HEK293 (cell line): ENCODE results near the gene FCN1.

ENCODE experiments used
- CTCF ChIA-PET: fragments of 350-600 bp; formaldehyde crosslinking; extraction: SDS; loops from one replicate; lab custom pipeline; 2021; ENCODE audit warnings: antibody characterized with exemption; lab: Yijun Ruan, JAX
- POLR2A ChIA-PET: fragments of 300-600 bp; formaldehyde crosslinking; extraction: SDS; loops from one replicate; lab custom pipeline; 2020; ENCODE audit warnings: antibody characterized with exemption, inconsistent platforms; lab: Yijun Ruan, JAX
- H3K27ac ChIP-seq: fragments of 200-500 bp; sonication (Bioruptor generic); 2 replicates; pipeline ENCODE4 v1.5.1; 2014; ENCODE audit warnings: low read depth, low read length, control low read depth, inconsistent platforms; ENCODE audit errors: extremely low read depth
- H3K36me3 ChIP-seq, 2 experiments: fragments of 200-500 bp in 1 of 2; sonication (Bioruptor generic) in 1 of 2; 1 replicate in 1 of 2; 2 replicates in 1 of 2; pipeline ENCODE4 v1.5.1; 2014 to 2017; ENCODE audit warnings: inconsistent platforms in 2 of 2, low read length in 2 of 2; ENCODE audit not compliant: control insufficient read depth in 2 of 2, insufficient read depth in 1 of 2
- H3K4me1 ChIP-seq: fragments of 200-500 bp; sonication (Bioruptor generic); 2 replicates; pipeline ENCODE4 v1.5.1; 2014; ENCODE audit warnings: mild to moderate bottlenecking, low read length, inconsistent platforms; ENCODE audit not compliant: control insufficient read depth, insufficient read depth
- H3K4me3 ChIP-seq: 2 replicates; pipeline ENCODE4 v1.5.1; 2011; ENCODE audit warnings: low read depth, mild to moderate bottlenecking, control low read depth, low read length, moderate library complexity
- H3K9me3 ChIP-seq: fragments of 200-500 bp; sonication (Bioruptor generic); 2 replicates; pipeline ENCODE4 v1.5.1; 2014; ENCODE audit warnings: low read depth, low read length, inconsistent platforms; ENCODE audit not compliant: control insufficient read depth, insufficient read depth
- KLF7 ChIP-seq: fragments of 450-650 bp; formaldehyde crosslinking; IDR thresholded peaks from 2 replicates; pipeline ENCODE4 v1.5.1; 2016; ENCODE audit warnings: missing biosample characterization, missing genetic modification characterization, borderline replicate concordance
- SCRT2 ChIP-seq: fragments of 450-650 bp; formaldehyde crosslinking; IDR thresholded peaks from 2 replicates; pipeline ENCODE4 v1.5.1; 2016; ENCODE audit warnings: missing biosample characterization, missing genetic modification characterization
- ZBTB17 ChIP-seq: fragments of 450-650 bp; formaldehyde crosslinking; IDR thresholded peaks from 2 replicates; pipeline ENCODE4 v1.5.1; 2016; ENCODE audit warnings: missing biosample characterization, missing genetic modification characterization
- ZBTB44 ChIP-seq: fragments of 450-650 bp; IDR thresholded peaks from 2 replicates; pipeline ENCODE4 v1.5.1; 2018; ENCODE audit warnings: missing biosample characterization, mild to moderate bottlenecking, missing genetic modification characterization
- ZNF155 ChIP-seq: fragments of 450-650 bp; formaldehyde crosslinking; IDR thresholded peaks from 2 replicates; pipeline ENCODE4 v1.5.1; 2016; ENCODE audit warnings: missing biosample characterization, missing genetic modification characterization
- ZNF169 ChIP-seq: fragments of 450-650 bp; formaldehyde crosslinking; IDR thresholded peaks from 2 replicates; pipeline ENCODE4 v1.5.1; 2016; ENCODE audit warnings: missing biosample characterization, missing genetic modification characterization
- ZNF184 ChIP-seq: fragments of 450-650 bp; IDR thresholded peaks from 2 replicates; pipeline ENCODE4 v1.5.1; 2018; ENCODE audit warnings: missing biosample characterization, mild to moderate bottlenecking, missing genetic modification characterization
- ZNF211 ChIP-seq: fragments of 450-650 bp; formaldehyde crosslinking; IDR thresholded peaks from 2 replicates; pipeline ENCODE4 v1.5.1; 2016; ENCODE audit warnings: low read depth, missing biosample characterization, missing genetic modification characterization
- ZNF354C ChIP-seq: fragments of 450-650 bp; formaldehyde crosslinking; IDR thresholded peaks from 2 replicates; pipeline ENCODE4 v1.5.1; 2016; ENCODE audit warnings: missing biosample characterization, missing genetic modification characterization, low read depth, borderline replicate concordance
- ZNF514 ChIP-seq: fragments of 450-650 bp; formaldehyde crosslinking; IDR thresholded peaks from 2 replicates; pipeline ENCODE4 v1.5.1; 2016; ENCODE audit warnings: missing biosample characterization, missing genetic modification characterization
- ZNF521 ChIP-seq: fragments of 450-650 bp; formaldehyde crosslinking; IDR thresholded peaks from 2 replicates; pipeline ENCODE4 v1.5.1; 2017; ENCODE audit warnings: missing biosample characterization, mild to moderate bottlenecking, missing genetic modification characterization
- ZNF558 ChIP-seq: fragments of 450-650 bp; formaldehyde crosslinking; IDR thresholded peaks from 2 replicates; pipeline ENCODE4 v1.5.1; 2016; ENCODE audit warnings: missing biosample characterization, missing genetic modification characterization
- ZNF639 ChIP-seq: fragments of 450-650 bp; formaldehyde crosslinking; IDR thresholded peaks from 2 replicates; pipeline ENCODE4 v1.5.1; 2016; ENCODE audit warnings: missing biosample characterization, missing genetic modification characterization
- ZNF664 ChIP-seq: fragments of 450-650 bp; formaldehyde crosslinking; IDR thresholded peaks from 2 replicates; pipeline ENCODE4 v1.5.1; 2016; ENCODE audit warnings: missing biosample characterization, missing genetic modification characterization
- ZNF701 ChIP-seq: fragments of 450-650 bp; formaldehyde crosslinking; IDR thresholded peaks from 2 replicates; pipeline ENCODE4 v1.5.1; 2016; ENCODE audit warnings: missing biosample characterization, missing genetic modification characterization
- ZNF791 ChIP-seq: fragments of 450-650 bp; formaldehyde crosslinking; IDR thresholded peaks from 2 replicates; pipeline ENCODE4 v1.5.1; 2016; ENCODE audit warnings: missing biosample characterization, missing genetic modification characterization
- ZXDB ChIP-seq: fragments of 450-650 bp; formaldehyde crosslinking; IDR thresholded peaks from 2 replicates; pipeline ENCODE4 v1.5.1; 2016; ENCODE audit warnings: missing biosample characterization, missing genetic modification characterization

The FCN1 gene

DNA sequence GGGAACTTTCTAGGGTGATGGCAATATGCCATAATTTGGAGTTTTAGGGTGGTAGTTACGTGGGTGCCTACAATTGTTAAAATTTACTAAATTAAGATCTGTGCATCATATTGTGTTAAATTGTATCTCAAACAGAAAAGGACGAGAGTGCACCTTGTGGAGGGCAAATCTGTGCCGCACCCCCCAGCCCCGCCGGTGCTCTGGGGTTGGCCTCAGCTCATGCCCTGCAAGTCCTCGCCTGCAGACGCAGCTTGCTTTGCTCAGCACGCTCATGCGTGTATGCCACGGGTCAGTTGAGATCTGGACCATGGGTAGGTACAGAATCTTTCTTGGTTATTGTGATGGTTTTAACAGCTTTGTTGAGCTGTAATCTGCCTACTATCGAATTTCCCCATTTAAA is 33.7 kb upstream of the FCN1 start (continued):
- TF ChIP-seq ZBTB44 (tag by site-specific recombination), result no peak
- TF ChIP-seq ZBTB17 (tag by site-specific recombination), result no peak
- no peak for TF ChIP-seq ZNF639

DNA sequence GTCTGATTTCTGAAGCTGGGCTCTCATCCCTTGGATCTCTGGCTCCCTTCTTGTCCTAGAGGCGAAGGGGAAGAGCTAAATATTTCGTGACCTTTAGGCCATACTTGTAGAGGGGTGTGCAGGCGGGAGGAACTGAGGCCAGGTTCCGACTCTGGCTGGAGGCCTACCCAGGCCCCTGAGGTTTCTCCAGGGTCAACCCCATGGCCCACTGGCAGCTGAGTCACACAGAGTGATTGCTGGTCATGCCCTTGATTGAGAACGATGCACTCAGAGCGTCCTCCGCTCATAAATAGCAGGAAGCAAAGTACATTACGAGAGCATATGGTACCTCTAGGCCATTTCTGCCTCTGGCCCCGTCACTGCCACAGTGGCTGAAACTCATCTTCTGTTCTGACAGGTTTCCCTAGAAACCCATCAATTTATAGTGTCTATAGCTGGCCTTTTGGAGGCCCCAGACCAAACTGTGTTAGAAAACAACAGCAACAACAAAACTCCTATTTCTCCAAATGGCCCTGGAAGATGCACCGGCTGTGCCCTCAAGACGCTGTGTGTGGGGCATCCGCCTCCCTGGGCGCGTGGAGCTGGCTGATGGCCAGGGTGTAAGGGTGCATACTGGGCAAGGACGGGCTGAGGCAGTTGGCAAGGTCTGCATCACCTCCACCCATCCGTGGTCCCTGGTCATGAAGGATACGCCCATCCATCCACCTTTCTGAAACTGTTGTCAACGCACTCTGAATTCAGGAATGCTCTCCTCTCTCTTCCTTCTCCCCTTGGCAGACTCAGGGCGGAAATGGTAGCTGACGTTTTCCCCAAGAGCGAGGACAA is 32.9 kb upstream of the FCN1 start:
- TF ChIP-seq ZNF354C (tag by site-specific recombination) (no peak), ZNF701 (tag by site-specific recombination) (no peak), SCRT2 (tag by site-specific recombination) (no peak), ZNF514 (no peak), KLF7 (no peak)
- TF ChIP-seq, all 188 proteins: peak for 0
- no peaks in the 10 kb centered on the region for H3K9me3 ChIP-seq
- H3K27ac ChIP-seq, result no peak overlapping the region
- no peaks in the 10 kb centered on the region for H3K36me3 ChIP-seq
- ChIA-PET CTCF (no interaction called here), POLR2A (no interaction called here)
- no peak overlapping the region for H3K4me3 ChIP-seq
- no peaks in the 10 kb centered on the region for H3K4me1 ChIP-seq

GRCh38 chr9:134949681-134950385 is 32.1 kb upstream of the FCN1 start:
- ChIA-PET CTCF (interaction anchor here (0.6 kb wide), 1 partner anchor 33 kb away, joined by 3 read pairs; no protein-coding TSS in a partner anchor), POLR2A (no interaction called here)
- H3K36me3 ChIP-seq, result no peaks in the 10 kb centered on the region
- H3K4me1 ChIP-seq, result no peaks in the 10 kb centered on the region
- no peak overlapping the region for H3K4me3 ChIP-seq
- TF ChIP-seq ZNF701 (tag by site-specific recombination) (no peak), ZNF639 (no peak), ZNF521 (no peak), ZNF155 (no peak), ZNF791 (tag by site-specific recombination) (no peak), ZXDB (tag by site-specific recombination) (no peak), ZNF664 (no peak), ZNF211 (tag by site-specific recombination) (no peak), ZNF169 (tag by site-specific recombination) (no peak), ZNF558 (tag by site-specific recombination) (no peak), ZNF184 (no peak)
- no peaks in the 10 kb centered on the region for H3K9me3 ChIP-seq
- no peak overlapping the region for H3K27ac ChIP-seq
